Measurements from ENCODE around the gene HDAC9.

- TF ChIP-seq CTCF (IDR thresholded peaks at IDR 0.05) (no peak), EP300 (IDR thresholded peaks at IDR 0.05) (no peak), POLR2AphosphoS5 (IDR thresholded peaks at IDR 0.05) (no peak), POLR2A (IDR thresholded peaks at IDR 0.05) (no peak)
Observed at GRCh38 chr7:18906901-18907300, 411.4 kb downstream of the HDAC9 start.

All from gastroesophageal sphincter (tissue), 3 donors.